Measurements from ENCODE around the gene HEXIM2.

Gene HEXIM2

GRCh38 chr17:45144199-45145034 is 17.3 kb upstream of the HEXIM2 start:
- no peak for DNase-seq (ENCODE audit: extremely low read depth, insufficient read length)
- Histone ChIP-seq H3K36me3 (ENCODE audit: control insufficient read depth, insufficient read depth, low read length) (no peaks in the 10 kb centered on the region), H3K4me3 (replicated peaks; ENCODE audit: low read depth, low read length) (peak overlapping the region; percentile 50), H3K27me3 (replicated peaks; ENCODE audit: control insufficient read depth, insufficient read depth, low read length) (no peaks in the 10 kb centered on the region)
- TF ChIP-seq CTCF (IDR thresholded peaks at IDR 0.05; ENCODE audit: insufficient read depth, low read length, poor library complexity, severe bottlenecking): no peak

GRCh38 chr17:45145035-45145389 is 16.7 kb upstream of the HEXIM2 start:
- no peaks in the 10 kb centered on the region; the same call in 1 of the 2 replicates for H3K36me3 ChIP-seq (ENCODE audit: control insufficient read depth, insufficient read depth, low read length)
- H3K27me3 ChIP-seq (replicated peaks; ENCODE audit: control insufficient read depth, insufficient read depth, low read length): no peaks in the 10 kb centered on the region
- TF ChIP-seq CTCF (IDR thresholded peaks at IDR 0.05; ENCODE audit: insufficient read depth, low read length, poor library complexity, severe bottlenecking): no peak
- H3K4me3 ChIP-seq (replicated peaks; ENCODE audit: low read depth, low read length): no peak overlapping the region
- no peak for DNase-seq (ENCODE audit: extremely low read depth, insufficient read length)

- TF ChIP-seq CTCF (IDR thresholded peaks at IDR 0.05; ENCODE audit: insufficient read depth, low read length, poor library complexity, severe bottlenecking): no peak
- DNase-seq (ENCODE audit: extremely low read depth, insufficient read length): no peak
- H3K27me3 ChIP-seq (replicated peaks; ENCODE audit: control insufficient read depth, insufficient read depth, low read length): no peaks in the 10 kb centered on the region
- no peaks in the 10 kb centered on the region; the same call in 1 of the 2 replicates for H3K36me3 ChIP-seq (ENCODE audit: control insufficient read depth, insufficient read depth, low read length)
- no peak overlapping the region for H3K4me3 ChIP-seq (replicated peaks; ENCODE audit: low read depth, low read length)
These were observed 15.5 kb upstream of the HEXIM2 start for GRCh38 chr17:45146166-45146565.

- Histone ChIP-seq H3K27me3 (replicated peaks; ENCODE audit: control insufficient read depth, insufficient read depth, low read length) (no peaks in the 10 kb centered on the region), H3K4me3 (replicated peaks; ENCODE audit: low read depth, low read length) (peak overlapping the region; percentile 73), H3K36me3 (ENCODE audit: control insufficient read depth, insufficient read depth, low read length) (no peaks in the 10 kb centered on the region; the same call in 1 of the 2 replicates)
- no peak for DNase-seq (ENCODE audit: extremely low read depth, insufficient read length)
- TF ChIP-seq CTCF (IDR thresholded peaks at IDR 0.05; ENCODE audit: insufficient read depth, low read length, poor library complexity, severe bottlenecking): no peak
These were observed 15.1 kb upstream of the HEXIM2 start for GRCh38 chr17:45146592-45146889.

GRCh38 chr17:45146890-45147580 is 14.6 kb upstream of the HEXIM2 start:
- no peak for TF ChIP-seq CTCF (IDR thresholded peaks at IDR 0.05; ENCODE audit: insufficient read depth, low read length, poor library complexity, severe bottlenecking)
- peak overlapping the region; percentile 73 for H3K4me3 ChIP-seq (replicated peaks; ENCODE audit: low read depth, low read length)
- H3K27me3 ChIP-seq (replicated peaks; ENCODE audit: control insufficient read depth, insufficient read depth, low read length): no peaks in the 10 kb centered on the region
- DNase-seq (ENCODE audit: extremely low read depth, insufficient read length): no peak
- no peaks in the 10 kb centered on the region; the same call in 1 of the 2 replicates for H3K36me3 ChIP-seq (ENCODE audit: control insufficient read depth, insufficient read depth, low read length)

Measured in GM06990 (cell line).